Cardiac fibroblast (primary cell): ENCODE results near the gene NPFFR2.

Source experiments
- DNase-seq, 2 donors: peaks; one replicate each; pipeline versions ENCODE4 v3.0.0 to v3.0.0-alpha.2; 2010; ENCODE audit warnings: low read depth in 2 of 2
- H3K4me3 ChIP-seq, 2 donors: replicated peaks in 1 of 2; 1 replicate in 1 of 2; 2 replicates in 1 of 2; pipeline ENCODE4 v1.5.1; 2011; ENCODE audit warnings: low read depth in 2 of 2, low read length in 2 of 2, mild to moderate bottlenecking in 2 of 2, moderate library complexity in 1 of 2
- TF ChIP-seq, protein P1 (sequence below): IDR thresholded peaks from one replicate; pipeline ENCODE4 v1.5.1; 2011; ENCODE audit warnings: low read depth, mild to moderate bottlenecking, low read length, inconsistent platforms

NPFFR2 gene

DNA sequence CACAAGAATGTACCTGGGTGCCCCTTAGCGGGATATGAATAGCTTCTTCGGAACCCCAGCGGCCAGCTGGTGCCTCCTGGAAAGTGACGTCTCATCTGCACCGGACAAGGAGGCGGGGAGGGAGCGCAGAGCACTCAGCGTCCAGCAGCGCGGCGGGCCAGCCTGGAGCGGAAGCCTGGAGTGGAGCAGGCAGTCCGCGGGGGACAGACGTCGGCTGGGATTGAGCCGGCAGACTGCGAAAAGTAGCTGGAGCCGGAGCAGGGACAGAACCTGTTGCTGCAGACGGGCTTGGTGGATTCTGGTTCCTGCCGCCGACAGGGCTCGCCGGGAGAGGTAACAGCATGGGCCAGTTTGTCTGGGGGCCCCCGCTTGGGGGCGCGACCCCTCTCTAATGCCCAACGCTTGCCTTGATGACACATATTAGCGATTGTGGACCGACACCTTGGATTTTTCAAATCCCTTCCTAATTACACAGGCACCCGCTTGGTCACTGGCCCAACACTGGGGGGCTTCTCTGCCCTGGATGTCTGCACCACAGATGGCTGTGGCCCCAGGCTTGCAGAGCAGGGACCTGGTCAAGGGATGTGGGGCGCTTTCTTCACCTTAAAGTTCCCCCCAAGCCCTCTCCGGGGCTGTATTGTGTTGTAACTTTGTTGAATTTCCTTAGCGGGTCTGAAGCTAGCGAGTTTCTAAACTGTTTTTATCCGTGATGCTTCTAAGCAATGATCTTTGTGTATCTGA is at the start of gene NPFFR2:
Gene NPFFR2, plus strand, starts transcription at position 133 of the 741 bp plus-strand sequence. CDS start 96,592 bp downstream, outside the sequence.
- peak; percentile 10 to 33 for DNase-seq
- H3K4me3 ChIP-seq = peak within 1 kb of the TSS in 1 of 2 donors; percentile 13

DNA sequence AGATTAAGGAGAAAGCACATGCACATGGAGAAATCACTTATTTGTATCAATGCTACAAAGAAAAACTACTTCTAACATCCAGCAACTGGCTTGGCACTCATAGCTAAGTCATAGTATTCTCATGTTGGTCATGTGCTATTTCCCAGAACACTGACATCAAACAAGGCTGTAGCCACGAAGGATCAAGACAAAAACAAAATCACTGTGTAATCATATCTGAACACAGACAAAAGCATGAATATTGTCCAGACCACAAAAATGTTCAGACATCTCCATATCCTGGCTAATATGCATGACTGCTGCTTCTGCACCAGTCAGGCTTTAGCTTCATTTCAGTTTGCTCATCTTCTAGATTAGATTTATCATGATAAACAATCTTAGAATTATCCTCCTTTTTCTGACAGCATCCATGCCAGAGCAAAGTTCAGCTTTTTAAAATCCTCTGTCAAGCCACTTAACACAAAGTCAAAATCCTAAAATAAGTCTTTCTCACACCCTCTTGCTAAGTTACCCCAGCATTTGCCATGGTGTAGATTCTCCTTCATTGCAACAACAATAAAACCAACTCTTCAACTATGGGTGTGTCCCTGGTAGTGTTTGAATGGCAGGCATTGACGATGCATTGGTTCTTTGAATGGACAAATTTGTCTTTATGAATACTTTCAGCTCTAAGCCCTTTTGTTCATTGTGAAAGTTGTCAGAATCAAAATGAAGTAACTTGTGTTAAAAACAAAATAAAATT is 39.1 kb upstream of the NPFFR2 start:
- no peak overlapping the region for H3K4me3 ChIP-seq
- TF ChIP-seq, protein P1, sequence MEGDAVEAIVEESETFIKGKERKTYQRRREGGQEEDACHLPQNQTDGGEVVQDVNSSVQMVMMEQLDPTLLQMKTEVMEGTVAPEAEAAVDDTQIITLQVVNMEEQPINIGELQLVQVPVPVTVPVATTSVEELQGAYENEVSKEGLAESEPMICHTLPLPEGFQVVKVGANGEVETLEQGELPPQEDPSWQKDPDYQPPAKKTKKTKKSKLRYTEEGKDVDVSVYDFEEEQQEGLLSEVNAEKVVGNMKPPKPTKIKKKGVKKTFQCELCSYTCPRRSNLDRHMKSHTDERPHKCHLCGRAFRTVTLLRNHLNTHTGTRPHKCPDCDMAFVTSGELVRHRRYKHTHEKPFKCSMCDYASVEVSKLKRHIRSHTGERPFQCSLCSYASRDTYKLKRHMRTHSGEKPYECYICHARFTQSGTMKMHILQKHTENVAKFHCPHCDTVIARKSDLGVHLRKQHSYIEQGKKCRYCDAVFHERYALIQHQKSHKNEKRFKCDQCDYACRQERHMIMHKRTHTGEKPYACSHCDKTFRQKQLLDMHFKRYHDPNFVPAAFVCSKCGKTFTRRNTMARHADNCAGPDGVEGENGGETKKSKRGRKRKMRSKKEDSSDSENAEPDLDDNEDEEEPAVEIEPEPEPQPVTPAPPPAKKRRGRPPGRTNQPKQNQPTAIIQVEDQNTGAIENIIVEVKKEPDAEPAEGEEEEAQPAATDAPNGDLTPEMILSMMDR = no peak
- DNase-seq = peak; percentile 8 to 73

More for the DNA sequence above, at the start of gene NPFFR2:
- TF ChIP-seq, protein P1 = no peak

DNA sequence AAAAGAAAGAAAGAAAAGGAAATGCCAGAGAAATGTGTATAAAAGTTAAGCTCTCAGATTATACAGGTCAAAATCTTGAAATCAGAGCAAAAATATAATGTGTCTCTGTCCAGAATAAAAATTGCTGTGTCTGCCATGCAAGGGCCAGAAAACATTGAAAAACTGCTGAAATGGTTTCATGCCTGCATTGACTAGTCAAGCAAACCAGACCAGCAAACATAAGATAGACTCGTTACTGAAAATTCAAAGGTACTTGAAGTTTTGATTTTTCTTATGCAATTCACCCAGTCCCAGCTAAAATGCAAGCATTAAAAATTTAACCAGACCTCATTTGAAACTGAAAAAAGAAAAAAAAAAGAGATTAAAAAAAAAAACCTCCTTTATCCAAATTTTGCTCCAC is 37.2 kb upstream of the NPFFR2 start:
- TF ChIP-seq, protein P1 = no peak
- no peak for DNase-seq
- H3K4me3 ChIP-seq = no peak overlapping the region

DNA sequence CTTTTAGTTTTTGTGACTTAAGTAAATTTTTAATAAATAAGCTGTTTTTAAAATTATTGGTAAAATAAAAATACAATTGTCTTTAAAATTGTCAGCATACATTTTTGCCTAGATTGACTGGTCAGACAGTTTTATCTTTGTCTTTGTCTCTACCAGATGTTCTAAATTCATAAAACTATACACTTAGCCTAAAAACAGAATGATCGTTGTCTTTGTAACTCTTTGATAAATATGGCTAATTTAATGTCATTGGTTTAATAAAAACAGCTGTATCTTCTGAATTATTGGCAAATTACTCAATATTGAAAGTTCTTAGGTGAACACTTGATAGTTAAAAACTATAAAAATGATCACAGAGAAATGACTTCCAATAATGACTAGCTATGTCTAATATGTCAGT is 36.5 kb upstream of the NPFFR2 start:
- H3K4me3 ChIP-seq = no peak overlapping the region
- no peak for DNase-seq
- TF ChIP-seq, protein P1 = no peak

DNA sequence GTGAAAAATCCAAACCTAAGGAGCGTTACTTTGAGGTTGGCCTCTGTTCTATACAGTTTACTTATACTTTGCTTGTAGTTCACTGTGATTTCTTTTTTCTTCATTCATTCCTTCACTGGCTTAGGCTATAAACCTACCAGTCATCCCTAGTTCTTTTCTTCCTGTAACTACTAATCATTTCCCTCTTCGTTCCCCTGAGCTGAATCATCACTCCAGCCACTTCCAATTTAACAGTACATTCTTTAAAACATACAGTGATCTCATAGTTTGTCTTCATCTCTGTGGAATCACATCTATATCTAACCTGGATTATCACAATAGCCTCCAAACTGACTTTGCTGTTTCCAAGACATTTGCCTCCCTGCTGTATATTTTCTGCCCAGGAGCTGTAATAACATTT is 25.2 kb upstream of the NPFFR2 start:
- DNase-seq = peak; percentile 1 to 80

DNA sequence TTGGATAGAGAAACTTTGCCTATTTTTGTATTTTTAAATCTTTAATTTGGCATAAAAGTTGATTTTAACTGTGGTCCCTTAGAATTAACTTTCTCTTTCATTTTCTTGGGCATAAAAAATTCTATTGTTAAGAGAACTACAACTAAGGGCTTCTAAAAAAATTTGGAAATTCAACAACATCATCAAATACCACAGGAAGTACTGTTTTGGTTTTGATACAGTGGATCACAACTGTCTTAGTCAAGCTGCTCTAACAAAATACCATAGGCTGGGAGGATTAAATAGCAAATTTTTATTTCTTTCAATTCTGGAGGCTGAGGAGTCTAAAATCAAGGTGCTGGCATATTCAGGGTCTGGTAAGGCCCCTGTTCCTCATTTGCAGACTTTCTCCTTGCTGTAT is 19.9 kb upstream of the NPFFR2 start:
- H3K4me3 ChIP-seq = no peak overlapping the region
- no peak for DNase-seq

More for the DNA sequence above, 25.2 kb upstream of the NPFFR2 start:
- no peak overlapping the region for H3K4me3 ChIP-seq
- TF ChIP-seq, protein P1 = no peak

More for the DNA sequence above, 19.9 kb upstream of the NPFFR2 start:
- TF ChIP-seq, protein P1 = no peak
